K562 (cell line): Measurements from ENCODE around the gene PDHX. TPM values are rescaled to one million over a fixed set of nuclear protein-coding genes. Genes with fewer than 3 reads are reported as not detected.

Source experiments
- ATAC-seq: fragments of 200-7000 bp; cut with Tn5 transposase; 3 replicates; pipeline ENCODE4 v1.9.1; 2020; ENCODE audit warnings: moderate library complexity
- BruUV-seq: library from RNA; stranded (reverse); fragments of 400-500 nt; replicated peaks from 2 replicates; lab custom pipeline; 2021; lab: Mats Ljungman, UMichigan
- CTCF ChIA-PET: fragments of 300-600 bp; formaldehyde crosslinking; extraction: SDS; loops from one replicate; lab custom pipeline; 2021; ENCODE audit warnings: low intra/inter-chr PET ratio; lab: Yijun Ruan, JAX
- POLR2A ChIA-PET: fragments of 300-600, 350-650 bp; sonication (Branson Sonifier 250); formaldehyde crosslinking; extraction: SDS; loops from one replicate; lab custom pipeline; 2021; ENCODE audit warnings: antibody characterized with exemption, inconsistent platforms; lab: Yijun Ruan, JAX
- DNase-seq, 4 experiments: peaks; one replicate each; pipeline versions ENCODE4 v3.0.0 to v3.0.0-alpha.2; 2011 to 2018; ENCODE audit warnings: low spot score in 3 of 4, mixed read lengths in 3 of 4; ENCODE audit errors: extremely low read depth in 1 of 4
- FAIRE-seq: peaks from 2 replicates; lab custom pipeline; 2011; peaks lifted over from hg19 to GRCh38; lab: Jason Lieb, UNC
- H2AFZ ChIP-seq: 2 replicates; pipeline ENCODE4 v1.6.0; 2011; ENCODE audit warnings: low read depth, low read length, control low read depth, inconsistent platforms
- H3K27ac ChIP-seq: fragments of 200-600 bp; 3 replicates; pipeline ENCODE4 v1.8.0; 2011; ENCODE audit warnings: low read depth, mild to moderate bottlenecking, control low read depth, inconsistent platforms, low read length, moderate library complexity, mixed read lengths; ENCODE audit errors: extremely low read depth
- H3K27me3 ChIP-seq, 2 experiments: fragments of 300-600 bp in 1 of 2; 2 replicates in 1 of 2; 3 replicates in 1 of 2; pipeline versions ENCODE4 v1.6.0 to v1.8.0; 2011; ENCODE audit warnings: inconsistent platforms in 2 of 2, low read length in 2 of 2, mild to moderate bottlenecking in 1 of 2, mixed read lengths in 1 of 2, moderate library complexity in 1 of 2; ENCODE audit not compliant: control insufficient read depth in 2 of 2, insufficient read depth in 2 of 2
- H3K36me3 ChIP-seq: fragments of 300-600 bp; 3 replicates; pipeline ENCODE4 v1.8.0; 2011; ENCODE audit warnings: mild to moderate bottlenecking, low read length, inconsistent platforms; ENCODE audit not compliant: control insufficient read depth, insufficient read depth
- H3K4me1 ChIP-seq, 2 experiments: fragments of 200-600 bp in 1 of 2; replicated peaks in 1 of 2; 2 replicates in 1 of 2; 3 replicates in 1 of 2; pipeline versions ENCODE4 v1.5.1 to v1.8.0; 2011; ENCODE audit warnings: inconsistent platforms in 2 of 2, low read length in 2 of 2, mild to moderate bottlenecking in 1 of 2, mixed read lengths in 1 of 2, moderate library complexity in 1 of 2; ENCODE audit not compliant: control insufficient read depth in 2 of 2, insufficient read depth in 2 of 2
- H3K4me2 ChIP-seq: 2 replicates; pipeline ENCODE4 v1.6.1; 2011; ENCODE audit warnings: low read length, control low read depth, inconsistent platforms, mixed read lengths; ENCODE audit not compliant: insufficient read depth
- H3K4me3 ChIP-seq: fragments of 200-600 bp; sonication (generic), shearing (Covaris generic); 2 replicates; pipeline ENCODE4 v1.5.1; 2016; ENCODE audit warnings: control low read depth, inconsistent platforms
- H3K79me2 ChIP-seq: fragments of 200-600 bp; 3 replicates; pipeline ENCODE4 v1.8.0; 2011; ENCODE audit warnings: low read length, inconsistent platforms; ENCODE audit not compliant: control insufficient read depth, insufficient read depth
- H3K9ac ChIP-seq, 2 experiments: 2 replicates each; pipeline versions ENCODE4 v1.6.0 to v1.6.1; 2011; ENCODE audit warnings: low read depth in 2 of 2, low read length in 2 of 2, control low read depth in 1 of 2, inconsistent platforms in 1 of 2, mild to moderate bottlenecking in 1 of 2, mixed read lengths in 1 of 2; ENCODE audit not compliant: insufficient read depth in 1 of 2
- H3K9me1 ChIP-seq: one replicate; pipeline ENCODE4 v1.6.0; 2011; ENCODE audit warnings: inconsistent platforms, mild to moderate bottlenecking, low read length, moderate library complexity; ENCODE audit not compliant: control insufficient read depth, insufficient read depth
- H3K9me3 ChIP-seq: replicated peaks from 2 replicates; pipeline ENCODE4 v1.5.1; 2011; ENCODE audit warnings: low read depth, low read length, inconsistent platforms; ENCODE audit not compliant: control insufficient read depth, insufficient read depth
- H4K20me1 ChIP-seq: replicated peaks from 2 replicates; pipeline ENCODE4 v1.6.1; 2011; ENCODE audit warnings: low read length, inconsistent platforms, mixed read lengths; ENCODE audit not compliant: control insufficient read depth, insufficient read depth
- DNMT1 ChIP-seq: fragments of 450-650 bp; IDR thresholded peaks from 2 replicates; pipeline ENCODE4 v1.6.1; 2016; ENCODE audit warnings: antibody characterized with exemption, mild to moderate bottlenecking
- E2F1 ChIP-seq: sonication (generic); formaldehyde crosslinking; IDR thresholded peaks from 2 replicates; pipeline ENCODE4 v1.8.1; 2023; ENCODE audit warnings: mild to moderate bottlenecking, missing genetic modification reagents, moderate library complexity
- JUND ChIP-seq, 2 experiments: IDR thresholded peaks; 2 replicates in 1 of 2; 3 replicates in 1 of 2; pipeline ENCODE4 v1.6.1; 2011; ENCODE audit warnings: borderline replicate concordance in 2 of 2, low read depth in 2 of 2, low read length in 2 of 2, improper control_type of control experiment in 1 of 2, missing biosample characterization in 1 of 2, missing genetic modification characterization in 1 of 2, missing genetic modification reagents in 1 of 2
- MYC ChIP-seq, 2 experiments: fragments of 250-450 bp in 1 of 2; sonication (Bioruptor Pico) in 1 of 2; IDR thresholded peaks; 2 replicates each; pipeline versions ENCODE4 v1.5.1 to v1.6.1; 2012 to 2021; ENCODE audit warnings: low read depth in 2 of 2, borderline replicate concordance in 1 of 2, improper control_type of control experiment in 1 of 2, low read length in 1 of 2, mild to moderate bottlenecking in 1 of 2, moderate library complexity in 1 of 2
- RBM22 ChIP-seq: fragments of 200-400 bp; formaldehyde crosslinking; IDR thresholded peaks from 2 replicates; pipeline ENCODE4 v1.6.1; 2018; ENCODE audit warnings: low read length, low read depth; ENCODE audit not compliant: poor library complexity, severe bottlenecking
- SP1 ChIP-seq: sonication (generic); formaldehyde crosslinking; IDR thresholded peaks from 2 replicates; pipeline ENCODE4 v1.8.1; 2022; ENCODE audit warnings: mild to moderate bottlenecking, missing genetic modification reagents
- TAF1 ChIP-seq: IDR thresholded peaks from 2 replicates; pipeline ENCODE4 v1.6.1; 2011; ENCODE audit warnings: mild to moderate bottlenecking, low read length, moderate library complexity; ENCODE audit not compliant: insufficient read depth, control insufficient read depth, severe bottlenecking; ENCODE audit errors: extremely low read depth
- ZBTB34 ChIP-seq: fragments of 250-450 bp; sonication (Bioruptor Pico); IDR thresholded peaks from 2 replicates; pipeline ENCODE4 v1.8.0; 2021; ENCODE audit warnings: mild to moderate bottlenecking, moderate library complexity
- ZNF274 ChIP-seq: IDR thresholded peaks from 2 replicates; pipeline ENCODE4 v1.6.1; 2011; ENCODE audit warnings: low read depth, mild to moderate bottlenecking, low read length, moderate library complexity, borderline replicate concordance
- ZNF507 ChIP-seq: conservative IDR thresholded peaks from 2 replicates; pipeline ENCODE4 v1.6.1; 2017; ENCODE audit warnings: missing genetic modification characterization, missing compliant biosample characterization
- WGBS: fragments of 100-300 bp; shearing (Covaris generic); methylation state at CpG from one replicate; pipeline ENCODE4 v1.1.6; 2016; ENCODE audit warnings: low coverage, mixed read lengths; ENCODE audit not compliant: insufficient coverage; ENCODE audit errors: missing lambda C conversion rate; 5-methylcytosine and 5-hydroxymethylcytosine counted together
- in situ Hi-C: fragments of 300-500 bp; cut with MboI; formaldehyde crosslinking; loops from 4 replicates; pipeline ENCODE4 v1.15.0; 2018; ENCODE audit warnings: inconsistent platforms, mixed read lengths
- intact Hi-C: fragments of 100-400 bp; cut with micrococcal nuclease; formaldehyde crosslinking; loops from 2 replicates; pipeline ENCODE4 v1.14.2; 2022
- polyA plus RNA-seq, 8 experiments: library from polyadenylated mRNA; depleted of rRNA in 4 of 8; stranded (reverse) in 5 of 8; unstranded in 3 of 8; fragments of >200 nt; fragmentation: Nextera tagmentation in 2 of 8; fragmentation: Illumina TruSeq in 1 of 8; extraction: Ambion mirVana in 2 of 8; extraction: Trizol in 1 of 8; gene quantifications; 2 replicates each; pipeline versions ENCODE4 v1.2.1 to v1.2.3, GENCODE V29; 2011 to 2014; ENCODE audit warnings: inconsistent platforms in 1 of 8, missing spikeins in 1 of 8
- total RNA-seq, 7 experiments: library from RNA; depleted of rRNA in 6 of 7; stranded (reverse); fragments of >200 nt in 6 of 7; fragmentation: Illumina TruSeq in 2 of 7; extraction: Trizol in 2 of 7; gene quantifications; 2 replicates each; pipeline versions ENCODE4 v1.2.1 to v1.2.3, GENCODE V29; 2011 to 2021; ENCODE audit warnings: low replicate concordance in 1 of 7

Gene PDHX
- total and polyA plus RNA-seq, 9 of the 15 experiments (the other 6 are each of a cell fraction or from before 2014, with no cell fraction given), result 20.8 to 43.5 (median 31.2) TPM

- TF ChIP-seq ZNF507 (tag) (peak; percentile 94), TAF1 (no peak)
- FAIRE-seq, result no peak
Measured at GRCh38 chr11:34944692-34945091, 28.3 kb downstream of the PDHX start.

GRCh38 chr11:34948696-34949095, 32.3 kb downstream of the PDHX start:
- Histone ChIP-seq H3K9ac (no peak overlapping the region), H3K79me2 (peaks cover 10% of the 10 kb centered on the region; the same call in 1 of the 3 replicates), H3K9me3 (no peaks in the 10 kb centered on the region), H3K9me1 (no peaks in the 10 kb centered on the region), H3K4me2 (no peak overlapping the region), H2AFZ (no peak overlapping the region), H3K27me3 (no peaks in the 10 kb centered on the region), H4K20me1 (no peaks in the 10 kb centered on the region; the same call in 1 of the 2 replicates), H3K27ac (no peak overlapping the region), H3K4me1 (no peaks in the 10 kb centered on the region), H3K36me3 (peaks cover 3% of the 10 kb centered on the region; the same call in 1 of the 3 replicates), H3K4me3 (no peak overlapping the region)
- POLR2A ChIA-PET, result no interaction called here
- CTCF ChIA-PET, result no interaction called here
- no TSS peak for BruUV-seq
- no peak for ATAC-seq
- no peak for FAIRE-seq
- in situ Hi-C loops (loop anchor here (25.0 kb wide), 1 partner anchor 289 kb away; no protein-coding TSS in a partner anchor), intact Hi-C loops (no loop called here)
- DNase-seq, result no peak
- no peak for TF ChIP-seq MYC (IDR thresholded peaks at IDR 0.05; ENCODE audit: low read depth, low read length)
- TF ChIP-seq MYC (CRISPR knock-in tag; IDR thresholded peaks at IDR 0.05; ENCODE audit: borderline replicate concordance, low read depth), result no peak
- no peak for TF ChIP-seq DNMT1
- no peak for TF ChIP-seq JUND (IDR thresholded peaks at IDR 0.05; ENCODE audit: borderline replicate concordance, low read depth, low read length)
- no peak for TF ChIP-seq JUND (tag; IDR thresholded peaks at IDR 0.05; ENCODE audit: borderline replicate concordance, low read depth, low read length)
- no peak for TF ChIP-seq SP1 (CRISPR knock-in tag)
- no peak for TF ChIP-seq ZNF274
- TF ChIP-seq RBM22, result no peak
- TF ChIP-seq E2F1 (CRISPR knock-in tag), result no peak
- TF ChIP-seq ZBTB34 (CRISPR knock-in tag), result no peak

More at GRCh38 chr11:34944692-34945091, 28.3 kb downstream of the PDHX start:
- Histone ChIP-seq H3K9me3 (no peaks in the 10 kb centered on the region), H3K4me3 (no peak overlapping the region), H3K9me1 (no peaks in the 10 kb centered on the region), H3K27me3 (no peaks in the 10 kb centered on the region), H2AFZ (no peak overlapping the region), H3K4me2 (no peak overlapping the region), H3K79me2 (peaks cover 25% of the 10 kb centered on the region; the same call in 2 of the 3 replicates), H3K36me3 (peaks cover 6% of the 10 kb centered on the region; the same call in 2 of the 3 replicates), H3K4me1 (peaks cover 0 to 3% of the 10 kb centered on the region in 2 experiments; a peak in 1 of 5 replicates), H3K27ac (no peak overlapping the region), H4K20me1 (no peaks in the 10 kb centered on the region; the same call in 1 of the 2 replicates), H3K9ac (no peak overlapping the region)
- ATAC-seq (no peak), DNase-seq (no peak)
- BruUV-seq, result no TSS peak
- 67% methylated on average over 1 of the region's 1 CpG for WGBS
- POLR2A ChIA-PET, result interaction anchor here (0.8 kb wide), 1 partner anchor 10 kb away, joined by 3 read pairs; no protein-coding TSS in a partner anchor
- intact Hi-C loops (no loop called here), in situ Hi-C loops (loop anchor here (25.0 kb wide), 1 partner anchor 293 kb away; no protein-coding TSS in a partner anchor)
- CTCF ChIA-PET, result no interaction called here
